ENCODE results near the gene ADRA1B. TPM values are rescaled to one million over a fixed set of nuclear protein-coding genes. Genes with fewer than 3 reads are reported as not detected.

ADRA1B gene
- polyA plus RNA-seq, 1 donor, result 2.6 TPM

DNA sequence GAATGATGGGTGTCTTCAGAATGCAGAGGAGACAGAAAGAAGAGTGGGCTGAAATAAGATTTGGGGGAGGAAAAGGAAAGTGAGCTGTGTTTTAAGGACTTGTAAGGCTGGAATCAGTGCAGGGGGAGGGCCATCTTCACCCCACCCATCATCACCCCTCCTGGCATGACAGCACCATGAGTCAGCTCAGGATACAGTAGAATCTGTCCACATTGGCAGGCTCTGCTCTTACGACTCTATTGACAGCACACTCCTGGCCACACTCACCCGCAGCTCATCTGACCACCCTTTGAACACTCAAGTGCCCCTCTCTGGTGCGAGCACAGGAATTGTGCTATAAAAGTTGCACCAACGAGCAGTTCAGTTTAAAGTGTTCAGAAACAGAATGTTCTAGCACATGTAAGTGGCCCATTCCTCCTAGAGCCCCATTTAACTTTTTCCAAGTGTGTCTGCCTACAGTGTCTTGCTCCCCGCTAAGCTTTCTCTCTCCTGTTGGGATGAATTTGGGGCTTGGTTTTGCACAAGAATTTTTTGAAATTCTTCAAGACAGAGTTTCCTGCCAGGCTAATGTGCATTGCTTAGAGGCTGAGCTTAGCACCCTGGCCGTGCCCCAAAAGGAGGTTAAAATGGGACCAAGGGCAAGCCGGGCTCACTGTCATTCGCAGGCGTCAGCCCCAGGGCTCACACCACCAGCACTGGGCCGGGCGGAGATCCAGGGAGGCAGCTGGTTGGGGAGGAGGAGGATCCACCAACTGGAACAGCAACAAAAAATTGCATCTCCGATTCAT, 12.0 kb downstream of the ADRA1B start:
- no peak for DNase-seq

GRCh38 chr5:159929176-159929575, 12.9 kb downstream of the ADRA1B start:
- no peak for DNase-seq

DNA sequence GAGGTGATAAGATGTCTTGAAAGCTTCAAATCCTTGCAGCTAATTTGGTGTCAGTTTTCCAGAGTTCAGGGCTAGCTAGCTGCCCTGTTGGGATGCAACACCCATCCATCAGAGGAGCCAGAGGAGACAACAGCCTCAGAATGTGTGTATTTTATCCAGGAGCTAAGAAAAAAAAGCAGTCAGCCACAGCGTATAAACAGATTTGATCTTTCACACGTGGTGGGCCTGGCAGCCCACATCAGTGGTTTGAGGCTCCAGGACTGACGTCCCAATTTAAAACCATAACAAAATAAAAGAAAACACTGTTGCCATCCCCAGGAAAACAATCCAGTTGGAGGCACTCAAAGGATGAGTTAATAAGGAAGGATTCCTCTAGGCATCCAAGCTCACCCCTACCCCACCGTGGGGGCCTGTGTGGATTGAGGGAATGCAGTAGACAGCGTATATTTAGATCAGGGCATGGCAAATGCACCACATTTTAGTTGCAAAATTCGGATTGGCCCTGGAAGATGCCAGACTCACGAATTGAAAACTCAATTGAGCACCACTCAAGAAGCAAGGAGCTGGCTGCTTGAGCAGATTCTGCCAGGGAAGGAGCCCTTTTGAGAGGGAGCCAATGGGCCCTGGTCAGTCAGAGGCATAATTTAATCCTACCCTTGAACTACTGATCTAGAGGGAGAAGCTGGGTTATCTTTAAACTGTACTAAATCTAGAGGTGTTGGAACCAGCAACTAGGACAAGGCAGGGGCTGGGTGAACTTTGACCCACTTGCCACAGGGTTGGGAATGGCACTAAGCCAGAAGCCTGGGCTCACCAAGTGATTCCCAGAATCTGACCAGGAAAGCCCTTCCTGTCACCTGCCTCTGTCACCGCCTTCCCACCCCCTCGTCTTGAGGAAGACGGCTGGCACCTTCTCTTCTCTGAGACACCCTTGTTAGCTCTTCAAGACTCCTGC, 17.5 kb downstream of the ADRA1B start:
- no peak for DNase-seq

- no peak for DNase-seq
These were observed 19.7 kb downstream of the ADRA1B start for GRCh38 chr5:159935946-159936345.

GRCh38 chr5:159936686-159937329, 20.5 kb downstream of the ADRA1B start:
- no peak for DNase-seq

GRCh38 chr5:159937580-159937979, 21.3 kb downstream of the ADRA1B start:
- DNase-seq, result no peak

- DNase-seq, result no peak
These were observed 27.0 kb downstream of the ADRA1B start for GRCh38 chr5:159943326-159943725.

GRCh38 chr5:159944056-159944600, 27.8 kb downstream of the ADRA1B start:
- DNase-seq, result no peak

DNA sequence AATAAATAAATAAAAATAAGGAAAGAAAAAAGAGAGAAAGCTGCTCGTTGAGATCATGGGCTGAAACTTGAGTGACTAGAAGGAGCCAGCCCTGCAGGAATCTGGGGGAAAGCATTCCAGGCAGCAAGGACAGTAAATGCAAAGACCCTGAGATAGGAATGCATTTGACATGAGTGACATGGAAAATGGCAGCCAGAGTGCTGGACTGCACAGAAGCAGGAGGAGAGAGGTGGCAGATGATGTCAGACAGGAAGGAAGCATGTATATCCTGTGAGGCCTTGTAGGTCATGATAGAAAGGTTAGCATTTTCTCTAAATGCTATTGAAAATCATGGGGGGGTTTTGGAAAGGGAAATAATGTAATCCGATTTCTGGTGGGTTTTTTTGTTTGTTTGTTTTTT, 29.1 kb downstream of the ADRA1B start:
- DNase-seq, result no peak

- no peak for DNase-seq
These were observed 31.6 kb downstream of the ADRA1B start for GRCh38 chr5:159947708-159948358.

GRCh38 chr5:159951387-159951786, 35.1 kb downstream of the ADRA1B start:
- DNase-seq, result no peak

GRCh38 chr5:159951834-159952233, 35.6 kb downstream of the ADRA1B start:
- no peak for DNase-seq

GRCh38 chr5:159953609-159954008, 37.3 kb downstream of the ADRA1B start:
- no peak for DNase-seq

- no peak for DNase-seq
These were observed 38.9 kb downstream of the ADRA1B start for GRCh38 chr5:159955056-159955624.

GRCh38 chr5:159956074-159956473, 39.8 kb downstream of the ADRA1B start:
- DNase-seq, result no peak

DNA sequence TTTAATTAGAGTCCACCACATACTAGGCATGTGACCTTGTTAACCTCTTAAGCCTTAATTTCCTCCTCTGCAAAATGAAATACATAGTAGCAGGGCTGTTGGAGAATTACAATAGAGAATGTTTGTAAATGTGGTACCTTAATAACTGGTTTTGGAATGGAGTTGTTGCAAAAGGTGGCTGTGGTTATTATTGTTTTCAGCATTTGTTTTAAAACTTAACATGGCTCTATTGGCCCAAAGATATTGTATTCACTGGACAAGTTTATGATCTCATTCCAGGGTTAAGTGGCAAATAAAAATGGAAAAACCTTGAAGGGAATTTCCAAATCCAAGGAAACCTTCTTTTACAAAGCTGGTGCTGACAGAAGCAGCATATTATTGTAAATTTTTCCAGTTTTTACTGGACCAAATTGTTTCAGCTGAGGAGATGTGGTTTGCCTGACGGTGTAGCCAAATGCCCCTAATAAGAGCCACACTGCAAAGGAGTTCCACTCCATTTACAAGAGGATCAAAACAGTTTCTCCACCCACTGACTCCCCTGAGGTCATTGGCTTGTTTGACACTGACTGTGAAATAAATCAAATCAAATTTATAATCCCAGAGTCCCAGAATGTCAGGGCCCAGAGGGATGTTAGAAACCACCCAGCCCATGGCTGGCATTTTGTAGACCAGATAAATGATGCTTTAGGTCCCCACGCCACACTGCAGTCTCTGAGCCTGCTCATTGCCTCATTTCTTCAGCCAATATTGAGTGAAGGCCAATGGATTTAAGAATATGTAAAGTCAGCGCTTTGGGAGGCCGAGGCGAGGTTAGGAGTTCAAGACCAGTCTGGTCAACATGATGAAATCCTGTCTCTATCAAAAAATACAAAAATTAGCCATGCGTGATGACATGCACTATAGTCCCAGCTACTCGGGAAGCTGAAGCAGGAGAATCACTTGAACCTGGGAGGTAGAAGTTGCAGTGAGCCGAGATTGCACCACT, 45.2 kb downstream of the ADRA1B start:
- no peak for DNase-seq

GRCh38 chr5:159962214-159962613, 45.9 kb downstream of the ADRA1B start:
- no peak for DNase-seq

GRCh38 chr5:159963935-159964334, 47.7 kb downstream of the ADRA1B start:
- no peak for DNase-seq

- DNase-seq, result peak; percentile 73
These were observed 49.0 kb downstream of the ADRA1B start for GRCh38 chr5:159965031-159965837.

Measured in left kidney (tissue), 2 donors.